HG03064 (cell line): Measurements from ENCODE around the gene MYH11.
"Not testable (repeated sequence)": the region's sequence is repeated elsewhere in the genome, so short reads cannot be mapped to it uniquely, and the experiment has no call there.

Experiments
- ATAC-seq: cut with Tn5 transposase; IDR thresholded peaks from one replicate; pipeline ENCODE4 v1.9.1; 2021; ENCODE audit warnings: low read depth; ENCODE audit not compliant: unreplicated experiment

The MYH11 gene

DNA sequence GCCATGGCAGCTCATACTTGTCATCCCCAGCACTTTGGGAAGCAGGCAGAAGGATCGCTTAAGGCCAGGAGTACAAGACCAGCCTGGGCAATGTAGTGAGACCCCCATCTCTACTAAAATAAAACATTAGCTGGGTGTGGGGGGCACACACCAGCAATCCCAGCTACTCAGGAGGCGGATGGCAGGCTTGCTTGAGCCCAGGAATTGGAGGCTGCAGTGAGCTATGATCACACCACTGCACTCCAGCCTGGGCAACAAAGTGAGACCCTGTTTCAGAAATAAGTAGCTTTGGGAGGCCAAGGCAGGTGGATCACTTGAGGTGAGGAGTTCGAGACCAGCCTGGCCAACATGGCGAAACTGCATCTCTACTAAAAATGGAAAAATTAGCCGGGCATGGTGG, 129.1 kb downstream of the MYH11 start:
- not testable (repeated sequence) for ATAC-seq

DNA sequence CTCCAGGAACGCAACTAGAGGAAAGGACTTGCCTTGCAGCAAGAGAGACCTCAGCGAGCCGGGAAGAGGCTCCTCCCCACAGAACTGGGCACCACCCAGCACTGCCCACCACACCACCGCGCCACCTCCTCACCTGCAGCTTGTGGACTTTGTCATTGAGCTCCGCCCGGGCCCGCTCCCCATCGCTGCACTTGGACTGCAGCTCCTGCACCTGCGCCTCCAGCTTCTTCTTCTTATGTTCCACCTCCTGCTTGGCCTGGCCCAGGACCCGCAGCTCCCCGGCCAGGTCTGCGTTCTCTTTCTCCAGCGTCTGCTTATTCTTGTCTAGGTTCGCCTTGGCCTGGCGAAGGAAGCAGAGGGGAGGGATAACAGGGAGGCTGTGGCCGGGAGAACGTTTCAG, 130.1 kb downstream of the MYH11 start:
- ATAC-seq = no peak

DNA sequence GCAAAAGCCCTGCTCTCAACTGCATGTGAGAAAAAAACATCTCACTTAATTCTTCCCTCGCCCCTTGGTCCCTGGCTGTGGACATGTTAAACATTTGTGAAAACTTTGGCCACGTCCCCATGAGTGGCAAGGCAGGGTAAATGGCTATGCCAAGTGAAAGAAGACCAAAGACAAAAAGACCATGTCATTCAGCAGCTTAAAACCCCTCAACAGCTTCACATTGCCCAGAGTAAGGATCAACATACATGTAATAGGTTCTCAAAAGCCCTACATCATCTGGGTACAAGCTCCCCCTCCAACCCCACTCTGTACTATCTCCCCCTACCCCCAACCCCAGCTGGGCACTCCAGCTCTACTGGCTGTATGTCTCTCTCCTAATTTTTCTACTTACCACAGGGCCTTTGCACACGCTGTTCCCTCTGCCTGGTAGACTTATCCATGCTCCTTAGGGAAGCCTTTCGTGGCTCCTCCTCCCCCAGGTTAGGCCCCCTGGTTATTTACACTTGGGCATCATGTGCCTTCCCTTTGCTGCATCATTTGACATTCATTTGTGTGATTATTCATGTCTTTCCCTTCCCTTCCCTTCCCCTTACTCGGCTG, 131.1 kb downstream of the MYH11 start:
- ATAC-seq = no peak

DNA sequence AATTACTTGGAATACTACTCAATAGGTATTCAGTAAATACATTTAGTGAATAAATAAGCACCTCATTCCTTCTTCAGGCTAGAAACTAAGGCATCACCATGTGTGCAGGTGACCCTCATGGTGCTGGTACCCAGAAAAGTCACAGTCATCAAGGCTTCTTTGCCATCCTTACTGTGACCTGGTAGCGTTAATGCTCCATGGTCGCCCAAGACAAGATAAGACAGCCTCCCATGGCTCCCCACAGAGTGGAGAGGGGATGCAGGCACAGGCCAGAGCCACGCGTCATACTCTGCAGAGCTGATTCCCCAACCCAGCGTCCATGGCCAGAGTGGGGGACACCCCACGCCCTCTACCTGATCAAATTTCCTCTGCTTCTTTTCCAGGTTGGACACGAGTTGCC, 133.0 kb downstream of the MYH11 start:
- no peak for ATAC-seq

DNA sequence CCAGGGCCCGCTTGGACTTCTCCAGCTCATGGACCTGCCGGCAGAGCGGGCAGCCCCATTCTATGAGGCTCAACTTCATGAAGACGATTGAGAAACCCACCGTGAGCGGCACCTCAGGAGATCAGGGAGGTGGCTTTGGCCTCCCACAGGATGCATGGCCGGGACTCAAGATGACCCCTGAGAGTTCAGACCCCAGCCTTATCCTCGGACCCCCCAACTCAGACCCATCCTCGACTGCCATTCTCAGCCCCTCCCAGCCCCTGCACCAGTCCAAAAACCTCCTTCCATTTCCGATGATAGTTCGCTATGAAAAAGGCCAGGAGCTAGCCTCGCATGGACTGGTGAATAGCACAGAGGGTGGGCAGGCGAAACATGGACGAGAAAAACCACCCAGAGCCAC, 135.8 kb downstream of the MYH11 start:
- no peak for ATAC-seq

DNA sequence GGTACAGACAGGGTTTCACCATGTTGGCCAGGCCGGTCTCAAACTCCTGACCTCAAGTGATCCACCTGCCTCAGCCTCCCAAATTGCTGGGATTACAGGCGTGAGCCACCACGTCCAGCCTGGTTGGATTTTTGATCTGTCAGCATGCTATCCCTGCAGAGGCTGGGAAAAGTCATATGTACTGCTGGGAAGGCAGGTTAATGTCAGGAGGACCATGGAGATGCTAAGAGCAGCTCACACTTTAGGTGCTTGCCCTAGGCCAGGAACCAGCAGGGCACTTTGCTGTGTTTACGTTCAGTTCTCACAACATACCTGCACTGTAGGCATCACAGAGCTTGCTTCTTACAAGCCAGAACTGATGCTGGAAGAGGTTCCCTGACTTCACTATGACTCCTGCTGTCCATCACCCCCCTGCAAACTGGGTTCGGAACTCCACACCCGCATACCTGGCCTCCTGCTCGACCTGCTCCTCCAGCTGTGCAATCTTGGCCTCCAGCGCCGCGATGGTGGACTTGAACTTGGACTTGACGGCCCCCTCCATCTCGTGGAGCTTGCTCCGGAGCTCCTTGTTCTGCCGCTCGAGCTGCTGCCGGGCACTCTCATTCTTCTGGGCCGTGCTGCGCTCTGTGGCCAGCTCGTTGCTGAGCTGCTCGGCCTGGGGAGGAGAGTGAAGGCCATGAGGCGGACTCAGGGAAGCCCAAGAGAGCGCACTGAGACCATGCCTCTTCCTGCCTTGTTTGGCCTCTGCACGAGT, 140.0 kb downstream of the MYH11 start:
- no peak for ATAC-seq

DNA sequence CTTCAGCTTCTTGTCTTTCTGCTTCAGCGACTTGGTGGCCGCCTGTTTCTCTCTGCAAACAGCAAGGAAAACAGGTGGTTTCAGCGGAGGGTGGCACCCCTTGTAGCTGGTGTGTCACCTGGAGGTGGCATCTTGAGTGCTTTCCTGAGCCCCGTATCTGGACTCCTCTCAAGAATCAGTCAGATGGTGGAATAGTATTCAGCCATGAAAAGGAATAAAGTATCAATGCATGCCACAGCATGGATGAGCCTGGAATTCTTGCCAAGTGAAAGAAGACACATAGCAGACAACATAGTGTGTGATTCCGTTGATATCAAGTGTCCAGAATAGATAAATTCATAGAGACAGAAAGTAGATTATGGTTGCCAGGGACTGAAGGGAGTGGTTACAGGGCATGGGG, 141.6 kb downstream of the MYH11 start:
- no peak for ATAC-seq

DNA sequence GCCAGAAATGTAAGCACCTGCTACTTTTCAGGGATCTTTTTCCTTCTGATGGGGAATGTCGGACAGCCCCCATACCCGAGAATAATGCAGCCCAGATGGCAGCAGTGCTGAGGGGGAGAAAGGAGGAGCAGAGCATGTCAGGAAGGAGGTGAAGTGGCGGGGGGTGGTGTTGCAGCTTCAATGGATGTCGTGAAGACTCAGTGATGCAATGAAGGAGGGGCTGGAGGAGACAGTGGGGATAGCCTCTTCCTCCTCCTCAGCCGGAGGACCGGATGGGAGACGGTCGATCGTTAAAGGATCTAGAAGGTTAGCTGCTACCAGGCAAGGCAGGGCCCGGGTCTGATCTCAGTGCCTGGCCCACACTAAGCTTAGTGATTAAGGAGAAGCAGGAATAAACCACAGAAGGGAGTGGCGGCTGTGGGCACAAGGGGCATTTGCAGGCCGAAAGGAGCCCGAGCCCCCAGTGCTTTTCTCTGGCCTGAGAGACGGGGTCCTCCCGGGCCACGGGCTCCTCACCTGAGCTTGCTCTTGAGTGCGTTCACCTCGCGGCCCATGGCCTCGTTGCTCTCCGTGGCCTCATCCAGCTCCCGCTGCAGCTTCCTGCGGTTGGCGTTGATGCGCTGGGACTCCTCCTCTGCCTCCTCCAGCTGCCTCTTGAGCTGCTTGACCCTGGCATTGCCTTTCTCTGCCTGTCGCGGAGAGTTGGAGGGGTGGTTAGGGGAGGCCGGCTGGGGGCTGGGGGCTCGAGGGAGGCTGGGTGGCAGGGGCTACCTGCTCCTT, 142.2 kb downstream of the MYH11 start:
- no peak for ATAC-seq

DNA sequence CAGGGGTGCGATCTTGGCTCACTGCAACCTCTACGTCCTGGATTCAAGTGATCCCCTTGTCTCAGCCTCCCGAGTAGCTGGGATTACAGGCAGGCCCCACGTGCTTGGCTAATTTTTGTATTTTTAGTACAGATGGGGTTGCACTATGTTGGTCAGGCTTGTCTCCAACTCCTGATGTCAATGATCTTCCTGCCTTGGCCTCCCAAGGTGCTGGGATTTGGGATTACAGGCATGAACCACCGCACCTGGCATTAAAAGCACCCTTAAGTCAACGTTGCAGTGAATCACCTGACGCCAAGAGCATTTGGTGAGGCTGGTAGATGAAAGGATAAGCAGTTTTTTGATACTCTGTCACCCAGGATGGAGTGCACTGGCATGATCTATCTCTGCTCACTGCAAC, 147.8 kb downstream of the MYH11 start:
- ATAC-seq = no peak

DNA sequence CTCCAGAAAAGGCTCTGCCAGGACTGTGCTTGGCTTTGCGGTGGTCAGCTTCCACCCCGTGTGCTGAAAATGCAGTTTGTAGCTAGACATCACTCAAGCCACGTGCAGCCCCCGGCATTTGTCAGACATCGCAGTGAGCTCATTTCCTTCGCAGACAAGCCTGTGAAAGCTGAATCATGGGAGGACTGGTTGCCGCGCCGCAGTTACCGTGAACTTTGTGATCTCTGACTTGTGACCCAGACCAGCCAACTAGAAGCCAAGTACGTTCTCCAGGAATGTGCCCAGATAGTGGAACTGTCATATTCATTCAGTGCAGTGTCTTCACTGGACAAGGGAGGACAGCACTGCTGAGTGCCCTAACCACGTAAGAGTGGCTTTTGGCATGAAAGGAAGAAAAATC, 148.7 kb downstream of the MYH11 start:
- no peak for ATAC-seq

DNA sequence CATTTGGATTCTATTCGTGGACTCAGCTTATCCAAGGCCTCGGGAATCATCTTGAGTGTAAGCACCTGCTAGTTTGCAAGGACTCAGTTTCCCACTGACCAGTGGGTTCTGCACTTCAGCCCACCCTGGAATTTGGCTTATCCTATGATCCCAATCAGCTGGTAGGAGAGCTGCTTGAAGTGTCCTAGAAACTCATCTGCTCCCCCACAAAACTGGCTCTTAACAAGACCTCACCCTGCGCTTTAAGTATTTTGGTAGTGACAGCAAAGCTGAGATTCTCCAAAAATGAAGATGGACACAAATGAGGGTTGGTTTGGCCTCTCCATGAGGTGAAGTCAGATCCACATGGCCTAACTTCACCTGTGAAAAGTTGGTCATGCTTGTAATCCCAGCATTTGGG, 149.5 kb downstream of the MYH11 start:
- no peak for ATAC-seq

DNA sequence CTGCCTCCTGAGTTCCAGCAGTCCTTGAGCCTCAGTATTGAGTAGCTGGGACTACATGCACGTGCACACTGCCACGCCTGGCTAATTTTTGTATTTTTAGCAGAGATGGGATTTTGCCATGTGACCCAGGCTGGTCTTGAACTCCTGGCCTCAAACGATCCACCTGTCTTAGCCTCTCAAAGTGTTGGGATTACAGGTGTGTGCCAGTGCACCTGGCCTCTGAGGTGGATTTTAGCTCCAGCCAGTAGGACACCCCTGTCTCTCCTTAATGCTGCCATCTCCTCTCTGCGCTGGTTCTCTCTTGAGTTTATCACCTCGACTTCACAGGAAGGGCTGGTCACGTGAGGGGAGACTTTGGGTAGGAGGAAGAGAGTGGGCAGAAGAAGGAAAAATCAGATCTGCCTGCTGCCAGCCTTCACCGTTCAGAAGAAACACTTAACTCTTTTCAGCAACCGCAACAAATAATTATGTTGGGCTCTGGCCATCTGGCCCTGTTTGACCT, 151.7 kb downstream of the MYH11 start:
- no peak for ATAC-seq

DNA sequence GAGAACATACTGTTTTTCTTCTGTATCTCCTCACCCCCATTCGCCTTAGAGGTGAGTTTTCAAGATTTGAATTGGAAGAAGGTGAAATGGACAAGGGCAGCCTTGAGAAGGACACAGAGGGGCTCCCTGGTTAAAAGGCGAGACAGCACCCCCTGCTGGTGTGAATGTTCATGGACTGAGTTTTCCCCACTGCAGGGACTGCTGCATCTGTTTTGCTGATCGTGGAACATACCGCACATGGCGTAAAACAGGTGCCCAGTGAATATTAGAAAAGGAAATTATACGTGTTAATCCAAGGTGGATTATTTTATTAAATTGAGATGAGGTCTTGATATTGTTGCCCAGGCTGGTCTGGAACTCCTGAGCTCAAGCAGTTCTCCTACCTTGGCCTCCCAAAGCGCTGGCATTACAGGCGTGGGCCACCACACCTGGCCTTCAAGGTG, 152.3 kb downstream of the MYH11 start:
- no peak for ATAC-seq

DNA sequence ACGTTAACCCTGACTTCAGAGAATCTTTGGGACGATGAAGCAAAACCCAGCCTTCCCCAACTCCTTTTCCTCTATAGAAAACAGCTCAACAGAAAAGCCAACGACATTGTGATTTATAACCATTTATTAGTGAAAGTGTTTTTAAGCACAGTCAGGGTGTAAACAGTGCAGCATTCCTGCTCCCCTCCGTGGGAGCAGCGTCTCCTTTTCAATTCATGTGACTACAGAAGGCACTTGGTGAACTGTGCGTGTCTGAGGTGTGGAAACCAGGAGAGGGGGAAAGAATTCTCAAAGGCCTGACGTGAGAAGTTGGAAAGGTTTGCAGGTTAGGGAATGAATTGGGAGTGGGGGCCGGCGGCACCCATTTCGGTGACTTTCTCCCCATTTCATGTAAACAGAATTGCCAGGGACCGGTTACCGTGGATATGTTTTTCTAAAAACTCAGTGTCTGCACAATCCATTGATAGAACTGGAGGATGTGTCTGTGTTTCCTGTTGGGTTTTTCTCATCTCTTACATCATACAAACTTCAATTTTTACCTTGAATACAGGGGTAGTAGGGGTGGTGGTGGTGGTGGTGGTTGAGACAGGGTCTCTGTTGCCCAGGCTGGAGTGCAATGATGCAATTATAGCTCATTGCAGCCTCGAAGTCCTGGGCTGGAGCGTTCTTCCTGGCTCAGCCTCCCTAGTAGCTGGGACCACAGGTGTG, 153.6 kb downstream of the MYH11 start:
- ATAC-seq = no peak

DNA sequence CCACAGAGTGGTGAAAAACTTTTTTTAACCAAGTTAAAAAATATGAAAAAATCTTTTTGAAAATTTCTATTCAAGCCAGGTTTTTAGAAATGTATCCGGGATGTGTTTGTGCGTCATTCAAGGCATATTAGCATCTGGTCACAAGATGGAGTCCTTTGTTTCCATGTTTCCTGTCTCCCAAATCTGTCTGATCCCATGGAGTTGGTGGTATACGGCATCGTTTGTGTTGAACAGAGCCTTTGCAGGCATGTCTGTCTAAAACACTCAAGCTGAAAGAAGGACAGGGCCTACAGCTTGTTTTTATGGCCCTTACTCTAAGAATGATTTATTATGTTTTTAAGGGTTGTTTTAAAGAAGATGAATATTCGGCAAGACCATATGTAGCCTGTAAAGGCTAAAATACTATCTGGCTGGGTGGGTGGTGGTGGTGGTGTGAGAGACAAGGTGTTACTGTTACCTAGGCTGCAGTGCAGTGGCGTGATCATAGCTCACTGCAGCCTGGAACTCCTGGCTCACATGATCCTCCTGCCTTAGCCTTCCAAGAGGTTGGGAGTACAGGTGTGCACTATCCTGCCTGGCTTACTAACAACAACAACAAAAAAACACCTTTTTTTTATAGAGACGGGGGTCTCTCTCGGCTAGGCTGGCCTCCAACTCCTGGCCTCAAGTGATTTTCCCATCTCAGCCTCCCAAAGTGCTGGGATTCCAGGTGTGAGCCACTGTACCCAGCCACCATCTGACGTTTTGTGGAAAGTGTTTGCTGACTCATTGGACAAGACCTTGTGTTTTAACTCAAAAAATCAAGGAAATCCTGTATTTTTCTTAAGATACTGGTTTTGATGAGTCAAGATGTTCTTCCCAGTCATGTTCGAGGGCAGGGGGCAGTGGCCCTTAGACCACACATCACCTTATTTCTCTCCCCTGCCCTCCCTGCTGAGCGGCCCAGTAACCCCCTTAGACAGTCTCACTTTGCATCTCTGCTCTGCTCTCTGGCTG, 154.6 kb downstream of the MYH11 start:
- no peak for ATAC-seq

DNA sequence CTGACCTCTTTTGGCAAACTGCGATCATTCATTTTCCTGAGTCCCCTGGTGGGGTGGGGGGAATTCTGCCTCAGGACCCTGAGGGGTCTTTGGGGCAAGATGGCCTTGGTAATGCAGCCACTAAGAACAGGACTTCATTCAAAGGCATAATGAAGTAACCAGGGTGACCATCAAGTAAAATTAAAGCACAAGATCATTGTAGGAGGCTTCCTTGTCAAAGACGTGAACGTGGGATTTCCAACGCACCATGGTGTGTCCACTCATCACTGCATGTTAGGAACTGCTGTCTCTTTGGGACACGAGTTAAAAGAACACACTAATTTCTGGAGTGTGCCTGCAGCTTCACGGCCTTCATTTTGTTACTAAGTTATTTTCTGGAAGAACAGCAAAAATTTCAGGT, 155.5 kb downstream of the MYH11 start:
- ATAC-seq = no peak

DNA sequence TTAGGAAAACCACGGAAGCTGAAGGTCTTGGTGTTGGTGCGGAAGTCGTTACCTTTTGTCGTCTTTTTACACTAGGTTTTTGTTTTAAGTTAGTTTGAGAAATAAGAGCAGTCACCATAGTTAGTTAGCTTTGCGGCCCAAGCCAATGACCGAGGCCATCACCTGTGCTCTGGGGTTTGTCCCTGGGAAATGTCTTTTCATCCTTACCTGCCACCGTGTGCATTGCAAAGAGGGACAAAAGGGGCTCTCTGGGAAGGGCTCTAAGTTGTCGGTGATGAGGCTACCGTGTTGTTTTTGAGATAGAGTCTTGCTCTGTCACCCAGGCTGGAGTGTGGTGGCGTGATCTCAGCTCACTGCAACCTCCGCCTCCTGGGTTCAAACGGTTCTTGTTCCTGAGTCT, 157.0 kb downstream of the MYH11 start:
- no peak for ATAC-seq

DNA sequence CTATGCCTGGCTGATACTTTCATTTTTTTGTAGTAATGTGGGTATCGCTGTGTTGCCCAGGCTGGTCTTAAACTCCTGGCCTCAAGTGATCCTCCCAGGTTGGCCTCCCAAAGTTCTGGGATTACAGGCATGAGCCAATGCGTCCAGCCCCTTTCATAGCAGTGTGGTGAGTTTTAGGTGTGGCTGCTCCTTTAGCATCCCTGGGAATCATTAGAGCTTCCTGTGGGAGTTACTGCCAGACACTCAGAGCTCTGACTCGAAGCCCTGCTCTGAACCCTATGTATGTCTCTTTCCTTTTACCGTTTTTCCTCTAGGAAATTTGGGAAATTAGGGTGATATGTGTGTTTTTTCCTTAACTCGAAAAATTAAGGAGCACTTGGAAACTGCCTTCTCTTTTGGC, 162.3 kb downstream of the MYH11 start:
- no peak for ATAC-seq

DNA sequence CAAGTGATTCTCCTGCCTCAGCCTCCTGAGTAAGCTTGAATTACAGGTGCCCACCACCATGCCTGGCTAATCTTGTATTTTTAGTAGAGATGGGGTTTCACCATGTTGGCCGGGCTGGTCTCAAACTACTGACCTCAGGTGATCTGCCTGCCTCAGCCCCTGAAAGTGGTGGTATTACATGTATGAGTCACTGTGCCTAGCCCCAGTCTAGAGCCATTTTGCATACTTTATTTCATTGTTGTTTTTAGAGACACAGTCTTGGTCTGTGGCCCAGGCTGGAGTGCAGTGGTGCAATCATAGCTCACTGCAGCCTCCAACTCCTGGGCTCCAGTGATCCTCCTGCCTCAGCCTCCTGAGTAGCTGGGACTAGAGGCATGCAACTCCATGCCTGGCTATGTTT, 164.3 kb downstream of the MYH11 start:
- ATAC-seq = not testable (repeated sequence)

DNA sequence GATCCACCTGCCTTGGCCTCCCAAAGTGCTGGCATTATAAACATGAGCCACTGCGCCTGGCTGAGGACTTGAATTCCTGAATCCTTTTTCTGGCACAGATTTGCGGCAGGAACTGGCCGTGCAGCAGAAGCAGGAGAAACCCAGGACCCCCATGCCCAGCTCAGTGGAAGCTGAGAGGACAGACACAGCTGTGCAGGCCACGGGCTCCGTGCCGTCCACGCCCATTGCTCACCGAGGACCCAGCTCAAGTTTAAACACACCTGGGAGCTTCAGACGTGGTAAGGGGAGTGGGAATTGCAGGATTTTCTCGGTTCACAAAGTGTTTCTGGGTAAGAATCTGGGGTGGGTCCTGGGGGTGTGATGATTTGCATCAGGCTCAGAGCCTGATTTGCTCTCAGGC, 165.8 kb downstream of the MYH11 start:
- ATAC-seq = no peak
